ENCODE measurements around the gene LPP. TPM values are rescaled to one million over a fixed set of nuclear protein-coding genes. Genes with fewer than 3 reads are reported as not detected.

LPP gene
- total RNA-seq, 4 donors from 2014 or later = 109 to 170 (median 132) TPM

GRCh38 chr3:188326111-188326510, 172.2 kb downstream of the LPP start:
- H3K36me3 ChIP-seq = no peaks in the 10 kb centered on the region
- TF ChIP-seq CTCF (IDR thresholded peaks at IDR 0.05) (no peak), POLR2A (IDR thresholded peaks at IDR 0.05) (no peak)
- H3K27ac ChIP-seq = peak overlapping the region in 1 of 4 donors; percentile 0
- no peaks in the 10 kb centered on the region for H3K27me3 ChIP-seq
- H3K4me3 ChIP-seq = no peak overlapping the region
- H3K9me3 ChIP-seq = no peaks in the 10 kb centered on the region
- no peak for DNase-seq
- peaks cover 0 to 6% (median 0%) of the 10 kb centered on the region in 4 donors for H3K4me1 ChIP-seq

- DNase-seq = no peak
- peaks cover 0 to 6% (median 0%) of the 10 kb centered on the region in 4 donors for H3K4me1 ChIP-seq
- no peaks in the 10 kb centered on the region for H3K27me3 ChIP-seq
- H3K9me3 ChIP-seq = no peaks in the 10 kb centered on the region
- TF ChIP-seq CTCF (IDR thresholded peaks at IDR 0.05) = no peak
- TF ChIP-seq POLR2A (IDR thresholded peaks at IDR 0.05) = no peak
- peak overlapping the region in 1 of 4 donors; percentile 19 for H3K27ac ChIP-seq
- H3K4me3 ChIP-seq = no peak overlapping the region
- H3K36me3 ChIP-seq = no peaks in the 10 kb centered on the region
Measured at GRCh38 chr3:188326968-188327367, 173.0 kb downstream of the LPP start.

GRCh38 chr3:188327433-188327832, 173.5 kb downstream of the LPP start:
- H3K27ac ChIP-seq = peak overlapping the region in 1 of 4 donors; percentile 19

GRCh38 chr3:188330138-188330537, 176.2 kb downstream of the LPP start:
- Histone ChIP-seq H3K36me3 (no peaks in the 10 kb centered on the region), H3K27me3 (no peaks in the 10 kb centered on the region), H3K9me3 (no peaks in the 10 kb centered on the region), H3K4me1 (peaks cover 0 to 6% (median 0%) of the 10 kb centered on the region in 4 donors), H3K27ac (no peak overlapping the region), H3K4me3 (no peak overlapping the region)
- no peak for DNase-seq
- TF ChIP-seq POLR2A (IDR thresholded peaks at IDR 0.05) = no peak

More at GRCh38 chr3:188327433-188327832, 173.5 kb downstream of the LPP start:
- no peak for DNase-seq
- Histone ChIP-seq H3K4me3 (no peak overlapping the region), H3K36me3 (no peaks in the 10 kb centered on the region), H3K9me3 (no peaks in the 10 kb centered on the region), H3K4me1 (peaks cover 0 to 6% (median 0%) of the 10 kb centered on the region in 4 donors), H3K27me3 (no peaks in the 10 kb centered on the region)
- no peak for TF ChIP-seq CTCF (IDR thresholded peaks at IDR 0.05)
- TF ChIP-seq POLR2A (IDR thresholded peaks at IDR 0.05) = no peak

- no peak for DNase-seq
- Histone ChIP-seq H3K36me3 (no peaks in the 10 kb centered on the region), H3K4me1 (peaks cover 0 to 6% (median 0%) of the 10 kb centered on the region in 4 donors), H3K27me3 (no peaks in the 10 kb centered on the region), H3K27ac (no peak overlapping the region), H3K4me3 (no peak overlapping the region), H3K9me3 (no peaks in the 10 kb centered on the region)
- TF ChIP-seq POLR2A (IDR thresholded peaks at IDR 0.05) (no peak), CTCF (IDR thresholded peaks at IDR 0.05) (no peak)
Measured at GRCh38 chr3:188331166-188331565, 177.2 kb downstream of the LPP start.

- H3K36me3 ChIP-seq = no peaks in the 10 kb centered on the region
- DNase-seq = no peak
- no peak overlapping the region for H3K4me3 ChIP-seq
- no peaks in the 10 kb centered on the region for H3K27me3 ChIP-seq
- TF ChIP-seq CTCF (IDR thresholded peaks at IDR 0.05) = no peak
- no peak for TF ChIP-seq POLR2A (IDR thresholded peaks at IDR 0.05)
- H3K27ac ChIP-seq = no peak overlapping the region
- peaks cover 0 to 6% (median 0%) of the 10 kb centered on the region in 4 donors for H3K4me1 ChIP-seq
- no peaks in the 10 kb centered on the region for H3K9me3 ChIP-seq
Measured at GRCh38 chr3:188332085-188332484, 178.1 kb downstream of the LPP start.

Data from Peyer's patch (tissue), 4 donors.